H9 (cell line): ENCODE data around the gene PITPNM2. TPM values are rescaled to one million over a fixed set of nuclear protein-coding genes. Genes with fewer than 3 reads are reported as not detected.

Source experiments
- DNase-seq: peaks from one replicate; pipeline ENCODE4 v3.0.0-alpha.2; 2017
- H2AFZ ChIP-seq: one replicate; pipeline ENCODE4 v1.6.1; 2013; ENCODE audit warnings: mild to moderate bottlenecking, low read length, control low read depth, moderate library complexity
- H2AK5ac ChIP-seq: 2 replicates; pipeline ENCODE4 v1.6.1; 2013; ENCODE audit warnings: low read length, control low read depth, mixed read lengths; ENCODE audit not compliant: insufficient read length
- H2BK120ac ChIP-seq: one replicate; pipeline ENCODE4 v1.6.1; 2013; ENCODE audit warnings: low read depth, mild to moderate bottlenecking, low read length, control low read depth, inconsistent platforms; ENCODE audit not compliant: poor library complexity, severe bottlenecking
- H2BK12ac ChIP-seq: 2 replicates; pipeline ENCODE4 v1.6.1; 2013; ENCODE audit warnings: low read length, control low read depth, mixed read lengths, low read depth; ENCODE audit not compliant: insufficient read length
- H2BK15ac ChIP-seq: 2 replicates; pipeline ENCODE4 v1.6.1; 2013; ENCODE audit warnings: low read depth, low read length, control low read depth
- H2BK20ac ChIP-seq: one replicate; pipeline ENCODE4 v1.6.1; 2013; ENCODE audit warnings: low read depth, mild to moderate bottlenecking, low read length, control low read depth, inconsistent platforms; ENCODE audit not compliant: poor library complexity, severe bottlenecking
- H2BK5ac ChIP-seq: 2 replicates; pipeline ENCODE4 v1.6.1; 2013; ENCODE audit warnings: low read length, control low read depth, mixed read lengths; ENCODE audit not compliant: insufficient read length
- H3K14ac ChIP-seq: 2 replicates; pipeline ENCODE4 v1.6.1; 2013; ENCODE audit warnings: low read length, control low read depth; ENCODE audit not compliant: insufficient read depth
- H3K18ac ChIP-seq: 2 replicates; pipeline ENCODE4 v1.6.1; 2013; ENCODE audit warnings: low read depth, mild to moderate bottlenecking, mixed read lengths, low read length, control low read depth; ENCODE audit not compliant: insufficient read length
- H3K23ac ChIP-seq: 2 replicates; pipeline ENCODE4 v1.6.1; 2013; ENCODE audit warnings: low read length, control low read depth, mixed read lengths, low read depth; ENCODE audit not compliant: insufficient read length
- H3K23me2 ChIP-seq: 2 replicates; pipeline ENCODE4 v1.6.1; 2013; ENCODE audit warnings: low read depth, mild to moderate bottlenecking, mixed read lengths, low read length, control low read depth; ENCODE audit not compliant: insufficient read length, poor library complexity, severe bottlenecking
- H3K27ac ChIP-seq: 2 replicates; pipeline ENCODE4 v1.5.1; 2013; ENCODE audit warnings: low read length, control low read depth, mixed read lengths, low read depth; ENCODE audit not compliant: insufficient read length
- H3K27me3 ChIP-seq: 2 replicates; pipeline ENCODE4 v1.6.1; 2013; ENCODE audit warnings: low read length, control low read depth, inconsistent platforms; ENCODE audit not compliant: insufficient read depth
- H3K4ac ChIP-seq: 2 replicates; pipeline ENCODE4 v1.6.1; 2013; ENCODE audit warnings: low read depth, mild to moderate bottlenecking, control low read depth, inconsistent platforms, low read length, moderate library complexity
- H3K4me1 ChIP-seq: 2 replicates; pipeline ENCODE4 v1.6.1; 2013; ENCODE audit warnings: low read length, control low read depth, inconsistent platforms; ENCODE audit not compliant: insufficient read depth
- H3K4me2 ChIP-seq: 2 replicates; pipeline ENCODE4 v1.6.1; 2013; ENCODE audit warnings: low read length, control low read depth, mixed read lengths; ENCODE audit not compliant: insufficient read length, insufficient read depth
- H3K56ac ChIP-seq: 2 replicates; pipeline ENCODE4 v1.6.1; 2013; ENCODE audit warnings: low read depth, mild to moderate bottlenecking, mixed read lengths, low read length, control low read depth; ENCODE audit not compliant: insufficient read length
- H3K79me1 ChIP-seq: 2 replicates; pipeline ENCODE4 v1.6.1; 2013; ENCODE audit warnings: low read depth, mild to moderate bottlenecking, moderate library complexity, low read length, control low read depth, inconsistent platforms; ENCODE audit not compliant: insufficient read depth, poor library complexity, severe bottlenecking
- H3K79me2 ChIP-seq: 2 replicates; pipeline ENCODE4 v1.6.1; 2013; ENCODE audit warnings: low read length, control low read depth, inconsistent platforms; ENCODE audit not compliant: insufficient read depth
- H3K9ac ChIP-seq: 2 replicates; pipeline ENCODE4 v1.6.1; 2013; ENCODE audit warnings: low read length, control low read depth, mixed read lengths; ENCODE audit not compliant: insufficient read length; ENCODE audit errors: extremely low read depth
- H3K9me3 ChIP-seq: one replicate; pipeline ENCODE4 v1.6.1; 2013; ENCODE audit warnings: low read depth, low read length, inconsistent platforms; ENCODE audit not compliant: control insufficient read depth
- H3T11ph ChIP-seq: one replicate; pipeline ENCODE4 v1.6.1; 2013; ENCODE audit warnings: mild to moderate bottlenecking, low read length, control low read depth, inconsistent platforms
- H4K20me1 ChIP-seq: one replicate; pipeline ENCODE4 v1.6.1; 2013; ENCODE audit not compliant: control insufficient read depth, insufficient read length, insufficient read depth
- H4K5ac ChIP-seq: 2 replicates; pipeline ENCODE4 v1.6.1; 2013; ENCODE audit warnings: low read depth, mild to moderate bottlenecking, mixed read lengths, low read length, control low read depth; ENCODE audit not compliant: insufficient read length
- H4K8ac ChIP-seq: replicated peaks from 2 replicates; pipeline ENCODE4 v1.6.1; 2013; ENCODE audit warnings: low read length, control low read depth, mixed read lengths, low read depth; ENCODE audit not compliant: insufficient read length
- H4K91ac ChIP-seq: 2 replicates; pipeline ENCODE4 v1.6.1; 2013; ENCODE audit warnings: low read depth, mild to moderate bottlenecking, moderate library complexity, mixed read lengths, low read length, control low read depth; ENCODE audit not compliant: insufficient read length
- H3K27ac Mint-ChIP-seq, 3 experiments: 2 replicates in 2 of 3; 3 replicates in 1 of 3; pipeline ENCODE4 v1.8.0; 2020 to 2021; ENCODE audit warnings: mixed read lengths in 3 of 3, mild to moderate bottlenecking in 1 of 3, moderate library complexity in 1 of 3
- H3K27me3 Mint-ChIP-seq: 2 replicates; pipeline ENCODE4 v1.8.0; 2021; ENCODE audit warnings: low read depth, mild to moderate bottlenecking, moderate library complexity, mixed read lengths
- H3K36me3 Mint-ChIP-seq, 3 experiments: 2 replicates in 2 of 3; 3 replicates in 1 of 3; pipeline ENCODE4 v1.8.0; 2020 to 2021; ENCODE audit warnings: low read depth in 3 of 3, mixed read lengths in 3 of 3; ENCODE audit not compliant: insufficient read depth in 1 of 3
- H3K4me1 Mint-ChIP-seq, 2 experiments: 2 replicates each; pipeline ENCODE4 v1.8.0; 2020; ENCODE audit warnings: mixed read lengths in 2 of 2
- H3K4me3 Mint-ChIP-seq, 2 experiments: 2 replicates in 1 of 2; 3 replicates in 1 of 2; pipeline ENCODE4 v1.8.0; 2020 to 2021; ENCODE audit warnings: mild to moderate bottlenecking in 2 of 2, mixed read lengths in 2 of 2, moderate library complexity in 1 of 2
- H3K9me3 Mint-ChIP-seq, 2 experiments: 2 replicates in 1 of 2; 3 replicates in 1 of 2; pipeline ENCODE4 v1.8.0; 2020; ENCODE audit warnings: mild to moderate bottlenecking in 2 of 2, mixed read lengths in 2 of 2, moderate library complexity in 1 of 2
- WGBS: extraction: QIAGEN DNeasy Blood & Tissue Kit; methylation state at CpG from one replicate; pipeline ENCODE4 v1.1.7; 2013; ENCODE audit warnings: missing lambda C conversion rate, low lambda C conversion rate, mixed read lengths; ENCODE audit not compliant: insufficient read length; ENCODE audit errors: extremely low coverage; 5-methylcytosine and 5-hydroxymethylcytosine counted together
- total RNA-seq: library from RNA; stranded (reverse); gene quantifications from 2 replicates; pipeline ENCODE4 v1.2.1, GENCODE V29; 2021
- TF ChIP-seq, protein P1 (sequence below): fragments of 200-600 bp; sonication (generic); conservative IDR thresholded peaks from 3 replicates; pipeline ENCODE4 v1.8.0; 2021; ENCODE audit warnings: antibody characterized with exemption, mild to moderate bottlenecking

The PITPNM2 gene
- total RNA-seq, 1 experiment from 2014 or later, result 1.2 TPM

DNA sequence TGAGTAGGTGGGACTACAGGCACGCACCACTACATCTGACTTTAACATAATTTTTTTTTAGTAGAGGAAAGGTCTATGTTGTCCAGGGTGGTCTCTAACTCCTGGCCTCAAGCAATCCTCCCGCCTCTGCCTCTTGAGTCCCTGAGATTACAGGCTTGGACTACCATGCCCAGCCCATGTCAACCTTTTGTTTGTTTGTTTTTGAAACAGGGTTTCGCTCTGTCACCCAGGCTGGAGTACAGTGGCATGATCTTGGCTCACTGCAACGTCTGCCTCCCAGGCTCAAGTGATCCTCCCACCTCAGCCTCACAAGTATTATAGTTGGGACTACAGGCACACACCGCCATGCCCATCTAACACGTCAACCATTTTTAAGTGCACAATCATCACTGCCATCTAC lies 29.2 kb downstream of the PITPNM2 start:
- no peak overlapping the region for H3K56ac ChIP-seq
- H2AK5ac ChIP-seq, result no peak overlapping the region
- no peak overlapping the region for H4K5ac ChIP-seq
- H3K4me1 Mint-ChIP-seq, result peaks cover 14 to 21% of the 10 kb centered on the region in 2 experiments
- H3K9me3 Mint-ChIP-seq, result no peaks in the 10 kb centered on the region
- H3K4ac ChIP-seq, result no peak overlapping the region
- no peak overlapping the region; the same call in 1 of the 2 replicates for H3K14ac ChIP-seq
- H3K4me1 ChIP-seq, result no peaks in the 10 kb centered on the region
- H2AFZ ChIP-seq, result no peak overlapping the region
- H3K27me3 ChIP-seq, result no peaks in the 10 kb centered on the region; the same call in 1 of the 2 replicates
- no peak overlapping the region for H2BK20ac ChIP-seq
- H3K79me2 ChIP-seq, result no peaks in the 10 kb centered on the region
- H3K4me3 Mint-ChIP-seq, result no peak overlapping the region
- no peak overlapping the region for H2BK120ac ChIP-seq
- no peaks in the 10 kb centered on the region for H4K20me1 ChIP-seq
- no peak overlapping the region for H2BK15ac ChIP-seq
- no peak overlapping the region for H2BK12ac ChIP-seq
- no peak overlapping the region for H3T11ph ChIP-seq
- H4K91ac ChIP-seq, result no peak overlapping the region
- H3K18ac ChIP-seq, result no peak overlapping the region
- H3K79me1 ChIP-seq, result no peaks in the 10 kb centered on the region
- H3K23ac ChIP-seq, result no peak overlapping the region
- H4K8ac ChIP-seq, result no peak overlapping the region
- no CpG with 5 or more reads among the region's 6 CpGs for WGBS
- peaks cover 60% of the 10 kb centered on the region for H3K27me3 Mint-ChIP-seq
- H3K27ac Mint-ChIP-seq, result no peak overlapping the region
- H2BK5ac ChIP-seq, result no peak overlapping the region
- DNase-seq, result no peak
- H3K9me3 ChIP-seq, result no peaks in the 10 kb centered on the region
- TF ChIP-seq, protein P1, sequence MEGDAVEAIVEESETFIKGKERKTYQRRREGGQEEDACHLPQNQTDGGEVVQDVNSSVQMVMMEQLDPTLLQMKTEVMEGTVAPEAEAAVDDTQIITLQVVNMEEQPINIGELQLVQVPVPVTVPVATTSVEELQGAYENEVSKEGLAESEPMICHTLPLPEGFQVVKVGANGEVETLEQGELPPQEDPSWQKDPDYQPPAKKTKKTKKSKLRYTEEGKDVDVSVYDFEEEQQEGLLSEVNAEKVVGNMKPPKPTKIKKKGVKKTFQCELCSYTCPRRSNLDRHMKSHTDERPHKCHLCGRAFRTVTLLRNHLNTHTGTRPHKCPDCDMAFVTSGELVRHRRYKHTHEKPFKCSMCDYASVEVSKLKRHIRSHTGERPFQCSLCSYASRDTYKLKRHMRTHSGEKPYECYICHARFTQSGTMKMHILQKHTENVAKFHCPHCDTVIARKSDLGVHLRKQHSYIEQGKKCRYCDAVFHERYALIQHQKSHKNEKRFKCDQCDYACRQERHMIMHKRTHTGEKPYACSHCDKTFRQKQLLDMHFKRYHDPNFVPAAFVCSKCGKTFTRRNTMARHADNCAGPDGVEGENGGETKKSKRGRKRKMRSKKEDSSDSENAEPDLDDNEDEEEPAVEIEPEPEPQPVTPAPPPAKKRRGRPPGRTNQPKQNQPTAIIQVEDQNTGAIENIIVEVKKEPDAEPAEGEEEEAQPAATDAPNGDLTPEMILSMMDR, result no peak
- H3K36me3 Mint-ChIP-seq, result no peaks in the 10 kb centered on the region
- no peak overlapping the region for H3K9ac ChIP-seq
- no peak overlapping the region for H3K27ac ChIP-seq
- H3K4me2 ChIP-seq, result no peak overlapping the region
- H3K23me2 ChIP-seq, result no peaks in the 10 kb centered on the region
